Measurements from ENCODE around the gene DDX55. TPM values are rescaled to one million over a fixed set of nuclear protein-coding genes. Genes with fewer than 3 reads are reported as not detected.
"Not testable (repeated sequence)": the region's sequence is repeated elsewhere in the genome, so short reads cannot be mapped to it uniquely, and the experiment has no call there.

DDX55 gene
- total and polyA plus RNA-seq, 2 donors (not counting 1 experiment from before 2014, with no cell fraction given) = 11.2 to 14.9 TPM

DNA sequence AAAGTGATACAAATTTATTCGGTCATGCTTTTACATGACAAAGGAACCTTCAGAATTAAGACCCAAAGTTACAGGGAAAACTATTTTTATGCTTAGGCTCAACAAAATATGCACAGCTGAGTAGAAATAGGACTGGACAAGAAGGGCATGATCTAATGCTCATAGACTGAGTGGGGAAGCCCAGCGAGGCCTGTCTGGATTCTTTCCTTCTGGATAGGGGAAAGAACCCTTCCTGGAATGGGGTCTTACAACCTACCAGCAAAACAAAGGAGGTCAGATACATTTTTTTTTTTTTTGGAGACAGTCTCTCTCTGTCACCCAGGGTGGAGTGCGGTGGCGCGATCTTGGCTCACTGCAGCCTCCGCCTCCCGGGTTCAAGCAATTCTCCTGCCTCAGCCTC lies 2.2 kb upstream of the DDX55 start:
- no peak for DNase-seq (ENCODE audit: low read depth in 2 of 2)
- Histone ChIP-seq H3K27ac (ENCODE audit: insufficient read depth, low read length) (no peak overlapping the region), H3K27me3 (ENCODE audit: control insufficient read depth, insufficient read depth, low read length) (no peaks in the 10 kb centered on the region), H2AFZ (ENCODE audit: low read length) (no peak overlapping the region), H3K4me1 (ENCODE audit: control insufficient read depth, extremely low read depth, insufficient read depth, low read length) (no peaks in the 10 kb centered on the region), H3K9ac (ENCODE audit: insufficient read depth, low read length) (no peak overlapping the region), H3K4me2 (ENCODE audit: extremely low read depth, insufficient read depth, low read length) (no peak overlapping the region), H3K9me3 (ENCODE audit: control insufficient read depth, insufficient read depth, low read depth, low read length) (no peaks in the 10 kb centered on the region), H3K36me3 (ENCODE audit: control insufficient read depth, insufficient read depth, low read length) (peaks cover 3% of the 10 kb centered on the region), H4K20me1 (ENCODE audit: control insufficient read depth, extremely low read depth, insufficient read depth, low read length) (no peaks in the 10 kb centered on the region), H3K4me3 (replicated peaks in 1 of 4; ENCODE audit: control extremely low read depth in 1 of 4, insufficient read depth in 1 of 4, low read depth in 3 of 4, low read length in 4 of 4) (no peak overlapping the region), H3K79me2 (ENCODE audit: control insufficient read depth, insufficient read depth, low read length) (peaks cover 39% of the 10 kb centered on the region)
- TF ChIP-seq, protein P1, sequence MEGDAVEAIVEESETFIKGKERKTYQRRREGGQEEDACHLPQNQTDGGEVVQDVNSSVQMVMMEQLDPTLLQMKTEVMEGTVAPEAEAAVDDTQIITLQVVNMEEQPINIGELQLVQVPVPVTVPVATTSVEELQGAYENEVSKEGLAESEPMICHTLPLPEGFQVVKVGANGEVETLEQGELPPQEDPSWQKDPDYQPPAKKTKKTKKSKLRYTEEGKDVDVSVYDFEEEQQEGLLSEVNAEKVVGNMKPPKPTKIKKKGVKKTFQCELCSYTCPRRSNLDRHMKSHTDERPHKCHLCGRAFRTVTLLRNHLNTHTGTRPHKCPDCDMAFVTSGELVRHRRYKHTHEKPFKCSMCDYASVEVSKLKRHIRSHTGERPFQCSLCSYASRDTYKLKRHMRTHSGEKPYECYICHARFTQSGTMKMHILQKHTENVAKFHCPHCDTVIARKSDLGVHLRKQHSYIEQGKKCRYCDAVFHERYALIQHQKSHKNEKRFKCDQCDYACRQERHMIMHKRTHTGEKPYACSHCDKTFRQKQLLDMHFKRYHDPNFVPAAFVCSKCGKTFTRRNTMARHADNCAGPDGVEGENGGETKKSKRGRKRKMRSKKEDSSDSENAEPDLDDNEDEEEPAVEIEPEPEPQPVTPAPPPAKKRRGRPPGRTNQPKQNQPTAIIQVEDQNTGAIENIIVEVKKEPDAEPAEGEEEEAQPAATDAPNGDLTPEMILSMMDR (conservative IDR thresholded peaks at IDR 0.05 in 1 of 2, IDR thresholded peaks at IDR 0.05 in 1 of 2; ENCODE audit: low read depth in 1 of 2, low read length in 2 of 2) = no peak
- no peak for TF ChIP-seq EZH2 (IDR thresholded peaks at IDR 0.05; ENCODE audit: low read length, missing control alignments)

DNA sequence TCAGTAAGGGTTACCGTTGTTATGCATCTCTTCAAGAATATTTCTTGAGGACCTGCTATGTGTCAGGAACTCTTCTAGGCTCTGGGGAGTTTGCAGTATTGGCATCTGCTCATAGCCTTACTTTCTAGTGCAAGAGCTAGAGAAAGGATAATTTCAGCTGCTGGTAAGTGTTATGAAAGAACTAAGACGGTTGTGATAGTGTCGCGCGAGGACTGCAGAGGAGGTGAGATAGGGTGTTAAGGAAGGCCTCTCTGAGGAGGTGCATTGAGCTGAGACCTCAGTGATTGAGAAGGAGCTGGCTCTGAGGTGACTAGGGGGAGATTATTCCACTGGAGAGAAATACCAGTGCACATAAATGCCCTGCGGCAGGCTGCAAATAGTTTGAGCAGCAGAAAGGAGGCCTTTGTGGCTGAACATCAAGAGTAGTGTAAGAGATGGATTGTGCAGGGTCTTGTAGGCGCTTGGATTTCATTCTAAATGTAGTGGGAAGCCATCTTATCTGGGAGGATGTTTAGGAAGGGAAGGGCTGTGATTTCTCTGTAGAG lies 824 bp downstream of the DDX55 start:
- peak overlapping the region; percentile 99 for H3K4me2 ChIP-seq (ENCODE audit: extremely low read depth, insufficient read depth, low read length)
- peak overlapping the region; percentile 90 to 99 (median 98) for H3K4me3 ChIP-seq (replicated peaks in 1 of 4; ENCODE audit: control extremely low read depth in 1 of 4, insufficient read depth in 1 of 4, low read depth in 3 of 4, low read length in 4 of 4)
- no peaks in the 10 kb centered on the region for H3K27me3 ChIP-seq (ENCODE audit: control insufficient read depth, insufficient read depth, low read length)
- peaks cover 38% of the 10 kb centered on the region for H3K79me2 ChIP-seq (ENCODE audit: control insufficient read depth, insufficient read depth, low read length)
- no peak for DNase-seq (ENCODE audit: low read depth in 2 of 2)
- peaks cover 12% of the 10 kb centered on the region for H3K36me3 ChIP-seq (ENCODE audit: control insufficient read depth, insufficient read depth, low read length)
- H3K9me3 ChIP-seq (ENCODE audit: control insufficient read depth, insufficient read depth, low read depth, low read length) = no peaks in the 10 kb centered on the region
- H3K27ac ChIP-seq (ENCODE audit: insufficient read depth, low read length) = peak overlapping the region; percentile 92
- H4K20me1 ChIP-seq (ENCODE audit: control insufficient read depth, extremely low read depth, insufficient read depth, low read length) = no peaks in the 10 kb centered on the region
- H3K9ac ChIP-seq (ENCODE audit: insufficient read depth, low read length) = peak overlapping the region; percentile 95
- H2AFZ ChIP-seq (ENCODE audit: low read length) = no peak overlapping the region
- TF ChIP-seq EZH2 (IDR thresholded peaks at IDR 0.05; ENCODE audit: low read length, missing control alignments) = no peak
- TF ChIP-seq, protein P1 (conservative IDR thresholded peaks at IDR 0.05 in 1 of 2, IDR thresholded peaks at IDR 0.05 in 1 of 2; ENCODE audit: low read depth in 1 of 2, low read length in 2 of 2) = no peak
- H3K4me1 ChIP-seq (ENCODE audit: control insufficient read depth, extremely low read depth, insufficient read depth, low read length) = no peaks in the 10 kb centered on the region

DNA sequence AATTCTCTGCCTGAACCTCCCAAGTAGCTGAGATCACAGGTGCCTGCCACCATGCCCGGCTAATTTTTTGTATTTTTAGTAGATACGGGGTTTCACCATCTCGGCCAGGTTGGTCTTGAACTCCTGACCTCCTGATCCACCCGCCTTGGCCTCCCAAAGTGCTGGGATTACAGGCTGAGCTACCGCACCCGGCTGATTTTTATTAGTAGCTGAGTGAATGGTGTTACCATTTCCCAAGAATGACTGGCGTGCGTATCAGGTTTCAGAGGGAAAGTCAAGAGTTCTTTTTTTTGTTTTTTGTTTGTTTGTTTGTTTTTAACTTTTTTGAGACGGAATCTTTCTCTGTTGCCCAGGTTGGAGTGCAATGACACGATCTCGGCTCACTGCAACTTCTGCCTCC lies 1.6 kb downstream of the DDX55 start:
- not testable (repeated sequence) for H4K20me1 ChIP-seq (ENCODE audit: control insufficient read depth, extremely low read depth, insufficient read depth, low read length); H3K4me1 ChIP-seq (ENCODE audit: control insufficient read depth, extremely low read depth, insufficient read depth, low read length); H3K27ac ChIP-seq (ENCODE audit: insufficient read depth, low read length); H3K4me3 ChIP-seq (replicated peaks in 1 of 4; ENCODE audit: control extremely low read depth in 1 of 4, insufficient read depth in 1 of 4, low read depth in 3 of 4, low read length in 4 of 4); H3K9ac ChIP-seq (ENCODE audit: insufficient read depth, low read length); H3K27me3 ChIP-seq (ENCODE audit: control insufficient read depth, insufficient read depth, low read length); DNase-seq (ENCODE audit: low read depth in 2 of 2); H3K9me3 ChIP-seq (ENCODE audit: control insufficient read depth, insufficient read depth, low read depth, low read length); H2AFZ ChIP-seq (ENCODE audit: low read length)
- H3K36me3 ChIP-seq (ENCODE audit: control insufficient read depth, insufficient read depth, low read length) = peaks cover 14% of the 10 kb centered on the region
- H3K4me2 ChIP-seq (ENCODE audit: extremely low read depth, insufficient read depth, low read length) = peak overlapping the region; percentile 10
- H3K79me2 ChIP-seq (ENCODE audit: control insufficient read depth, insufficient read depth, low read length) = peaks cover 38% of the 10 kb centered on the region

All from fibroblast of lung (primary cell).